WTC11 (cell line): ENCODE results near the gene FMO2.

Experiments
- ATF1 ChIP-seq: sonication (generic); formaldehyde crosslinking; IDR thresholded peaks from 2 replicates; pipeline ENCODE4 v1.8.1; 2023; ENCODE audit warnings: mild to moderate bottlenecking, moderate library complexity, missing genetic modification reagents
- CBFB ChIP-seq: sonication (generic); formaldehyde crosslinking; IDR thresholded peaks from 2 replicates; pipeline ENCODE4 v1.8.1; 2022; ENCODE audit warnings: mild to moderate bottlenecking, low read depth, missing genetic modification reagents
- CTCF ChIP-seq: fragments of 200-600 bp; IDR thresholded peaks from 2 replicates; pipeline ENCODE4 v1.8.0; 2022; ENCODE audit warnings: antibody characterized with exemption
- MLX ChIP-seq: sonication (generic); formaldehyde crosslinking; IDR thresholded peaks from 2 replicates; pipeline ENCODE4 v1.8.1; 2023; ENCODE audit warnings: mild to moderate bottlenecking, missing genetic modification reagents, moderate library complexity
- SMAD3 ChIP-seq: sonication (generic); formaldehyde crosslinking; IDR thresholded peaks from 2 replicates; pipeline ENCODE4 v1.8.0; 2022; ENCODE audit warnings: missing genetic modification reagents, mild to moderate bottlenecking, borderline replicate concordance
- SP1 ChIP-seq: sonication (generic); formaldehyde crosslinking; conservative IDR thresholded peaks from 2 replicates; pipeline ENCODE4 v1.8.1; 2022; ENCODE audit warnings: missing genetic modification reagents
- TP53 ChIP-seq: sonication (generic); formaldehyde crosslinking; IDR thresholded peaks from 2 replicates; pipeline ENCODE4 v1.8.1; 2023; ENCODE audit warnings: mild to moderate bottlenecking, missing genetic modification reagents
- USF2 ChIP-seq: sonication (generic); formaldehyde crosslinking; IDR thresholded peaks from 2 replicates; pipeline ENCODE4 v1.8.1; 2023; ENCODE audit warnings: mild to moderate bottlenecking, missing genetic modification reagents, moderate library complexity

GRCh38 chr1:171159148-171159547, 26.0 kb upstream of the FMO2 start:
- no peak for TF ChIP-seq CBFB
- no peak for TF ChIP-seq CTCF
- no peak for TF ChIP-seq ATF1 (CRISPR knock-in tag)
- TF ChIP-seq SP1 (CRISPR knock-in tag): no peak
- TF ChIP-seq SMAD3 (CRISPR knock-in tag): no peak
- no peak for TF ChIP-seq USF2 (CRISPR knock-in tag)
- no peak for TF ChIP-seq TP53 (CRISPR knock-in tag)
- no peak for TF ChIP-seq MLX (CRISPR knock-in tag)
